Kidney (tissue), 14 donors: Measurements from ENCODE around the gene APMAP. TPM values are rescaled to one million over a fixed set of nuclear protein-coding genes. Genes with fewer than 3 reads are reported as not detected.

ENCODE experiments used
- DNase-seq, 5 donors: peaks; one replicate each; pipeline ENCODE4 v3.0.0-alpha.2; 2013 to 2020
- FAIRE-seq: peaks from 2 replicates; lab custom pipeline; 2012; peaks lifted over from hg19 to GRCh38; lab: Jason Lieb, UNC
- H3K27ac ChIP-seq, 2 donors: one replicate each; pipeline ENCODE4 v1.7.0; 2013; ENCODE audit warnings: low read depth in 2 of 2, low read length in 2 of 2, inconsistent platforms in 1 of 2
- H3K27me3 ChIP-seq: one replicate; pipeline ENCODE4 v1.7.1; 2013; ENCODE audit warnings: low read length, inconsistent platforms; ENCODE audit not compliant: control insufficient read depth, insufficient read depth
- H3K36me3 ChIP-seq, 3 donors: one replicate each; pipeline versions ENCODE4 v1.7.0 to v1.7.1; 2013; ENCODE audit warnings: low read length in 3 of 3, control low read depth in 1 of 3, inconsistent platforms in 1 of 3; ENCODE audit not compliant: insufficient read depth in 3 of 3, control insufficient read depth in 2 of 3
- H3K4me1 ChIP-seq, 3 donors: one replicate each; pipeline versions ENCODE4 v1.7.0 to v1.7.1; 2013; ENCODE audit warnings: low read length in 3 of 3, inconsistent platforms in 1 of 3, low read depth in 1 of 3; ENCODE audit not compliant: control insufficient read depth in 2 of 3, insufficient read depth in 2 of 3
- H3K4me3 ChIP-seq, 3 donors: one replicate each; pipeline versions ENCODE4 v1.7.0 to v1.8.1; 2013; ENCODE audit warnings: low read length in 3 of 3, control low read depth in 1 of 3, inconsistent platforms in 1 of 3
- H3K9ac ChIP-seq, 3 donors: one replicate each; pipeline versions ENCODE4 v1.7.0 to v1.7.1; 2013; ENCODE audit warnings: low read length in 3 of 3, control low read depth in 1 of 3, inconsistent platforms in 1 of 3
- H3K9me3 ChIP-seq, 3 donors: one replicate each; pipeline versions ENCODE4 v1.7.0 to v1.7.1; 2013; ENCODE audit warnings: low read length in 3 of 3, control low read depth in 1 of 3, inconsistent platforms in 1 of 3; ENCODE audit not compliant: control insufficient read depth in 2 of 3, insufficient read depth in 1 of 3
- CTCF ChIP-seq: IDR thresholded peaks from 3 replicates; pipeline ENCODE4 v1.5.1; 2012; ENCODE audit warnings: mild to moderate bottlenecking, moderate library complexity, borderline replicate concordance; ENCODE audit not compliant: insufficient read depth; ENCODE audit errors: extremely low read depth
- intact Hi-C: fragments of 100-400 bp; cut with DNase I; formaldehyde crosslinking; loops from one replicate; pipeline ENCODE4 v1.11.1; 2022
- polyA plus RNA-seq: library from polyadenylated mRNA; stranded (reverse); fragments of 350-450 nt; fragmentation: Illumina TruSeq; extraction: RNeasy Lipid Tissue Mini Kit (QIAGEN cat#74804); gene quantifications from one replicate; pipeline ENCODE4 v1.2.3, GENCODE V29; 2014; ENCODE audit warnings: low read depth, low replicate concordance; ENCODE audit not compliant: insufficient read depth
- total RNA-seq: library from RNA; stranded (reverse); fragmentation: NEBNext Ultra II Directional; extraction: Animal tissue kit (Norgen Biotek cat#: 25700); gene quantifications from one replicate; pipeline ENCODE4 v1.2.1, GENCODE V29; 2021
- donor health status: control.
- donor health status: control.
- donor health status: control.
- donor health status: control.
- donor health status: control.
- donor health status: DM: yes; HTN: yes; CAD: no.
- donor health status: Normal renal cell carcinoma (clear cell type).

APMAP gene
- total and polyA plus RNA-seq, 2 donors from 2014 or later: 79.7 to 90.9 TPM

GRCh38 chr20:25038103-25038410 is 45.5 kb upstream of the APMAP start:
- H3K27me3 ChIP-seq: no peaks in the 10 kb centered on the region
- H3K27ac ChIP-seq: peak overlapping the region; percentile 47 to 71
- no peaks in the 10 kb centered on the region for H3K36me3 ChIP-seq
- no peak overlapping the region for H3K4me3 ChIP-seq
- DNase-seq (peak in 1 of 5 donors; percentile 28), FAIRE-seq (no peak)
- no peak overlapping the region for H3K9ac ChIP-seq
- intact Hi-C loops: no loop called here
- H3K4me1 ChIP-seq: peaks cover 0 to 72% (median 68%) of the 10 kb centered on the region in 3 donors
- no peak for TF ChIP-seq CTCF
- H3K9me3 ChIP-seq: no peaks in the 10 kb centered on the region

- intact Hi-C loops: no loop called here
- no peaks in the 10 kb centered on the region for H3K9me3 ChIP-seq
- H3K4me3 ChIP-seq: no peak overlapping the region
- H3K27ac ChIP-seq: peak overlapping the region; percentile 47 to 71
- no peak for FAIRE-seq
- DNase-seq: peak in 1 of 5 donors; percentile 54
- no peak for TF ChIP-seq CTCF
- no peaks in the 10 kb centered on the region for H3K36me3 ChIP-seq
- peaks cover 0 to 74% (median 67%) of the 10 kb centered on the region in 3 donors for H3K4me1 ChIP-seq
- no peak overlapping the region for H3K9ac ChIP-seq
- H3K27me3 ChIP-seq: no peaks in the 10 kb centered on the region
Observed at GRCh38 chr20:25037288-25038102, 44.9 kb upstream of the APMAP start.

- peak overlapping the region in 1 of 2 donors; percentile 23 for H3K27ac ChIP-seq
- no peaks in the 10 kb centered on the region for H3K9me3 ChIP-seq
- intact Hi-C loops: no loop called here
- no peaks in the 10 kb centered on the region for H3K36me3 ChIP-seq
- no peak for TF ChIP-seq CTCF
- H3K4me3 ChIP-seq: peak overlapping the region in 1 of 3 donors; percentile 10
- peaks cover 0 to 64% (median 60%) of the 10 kb centered on the region in 3 donors for H3K4me1 ChIP-seq
- DNase-seq (peak in 2 of 5 donors; percentile 11 to 24), FAIRE-seq (no peak)
- no peak overlapping the region for H3K9ac ChIP-seq
- no peaks in the 10 kb centered on the region for H3K27me3 ChIP-seq
Observed at GRCh38 chr20:25036331-25036936, 43.9 kb upstream of the APMAP start.
